HepG2 (cell line): Measurements from ENCODE around the gene MAST1.

Experiments used
- GTF2F1 ChIP-seq: fragments of 150-350 bp; IDR thresholded peaks from 2 replicates; pipeline ENCODE4 v1.6.1; 2014; ENCODE audit warnings: low read length
- SNAPC2 ChIP-seq: sonication (generic); formaldehyde crosslinking; IDR thresholded peaks from 2 replicates; pipeline ENCODE4 v1.8.1; 2022; ENCODE audit warnings: mild to moderate bottlenecking, missing genetic modification reagents
- ZNF431 ChIP-seq: sonication (generic); formaldehyde crosslinking; IDR thresholded peaks from 2 replicates; pipeline ENCODE4 v1.9.0; 2022; ENCODE audit warnings: missing genetic modification reagents, low read depth, mild to moderate bottlenecking, borderline replicate concordance

DNA sequence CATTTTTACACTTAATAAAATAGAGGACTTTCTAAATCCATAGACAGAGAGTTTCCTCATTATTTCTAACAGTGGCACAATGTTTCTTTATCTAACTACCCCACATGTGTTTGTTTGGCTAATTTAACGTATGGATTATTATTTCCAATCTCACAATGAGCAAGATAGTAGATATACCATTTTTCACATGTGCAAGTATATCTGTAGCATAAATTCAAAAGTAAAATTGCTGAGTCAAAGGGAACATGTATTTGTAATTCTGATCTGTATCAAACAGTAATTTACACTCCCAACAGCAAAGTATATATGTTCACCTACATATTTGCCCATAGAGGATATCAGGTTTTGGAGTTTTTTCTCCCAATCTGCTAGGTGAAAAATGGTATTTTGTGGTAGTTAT, 18.3 kb downstream of the MAST1 start:
- TF ChIP-seq SNAPC2 (CRISPR knock-in tag) (no peak), GTF2F1 (no peak), ZNF431 (CRISPR knock-in tag) (no peak)
